ENCODE measurements around the gene SCNN1A. TPM values are rescaled to one million over a fixed set of nuclear protein-coding genes. Genes with fewer than 3 reads are reported as not detected.
A peak's percentile ranks its signal among the peaks of the same experiment; 100 is the strongest.

Gene SCNN1A
- total RNA-seq, 2 experiments from 2014 or later: 0.17 to 0.26 TPM

DNA sequence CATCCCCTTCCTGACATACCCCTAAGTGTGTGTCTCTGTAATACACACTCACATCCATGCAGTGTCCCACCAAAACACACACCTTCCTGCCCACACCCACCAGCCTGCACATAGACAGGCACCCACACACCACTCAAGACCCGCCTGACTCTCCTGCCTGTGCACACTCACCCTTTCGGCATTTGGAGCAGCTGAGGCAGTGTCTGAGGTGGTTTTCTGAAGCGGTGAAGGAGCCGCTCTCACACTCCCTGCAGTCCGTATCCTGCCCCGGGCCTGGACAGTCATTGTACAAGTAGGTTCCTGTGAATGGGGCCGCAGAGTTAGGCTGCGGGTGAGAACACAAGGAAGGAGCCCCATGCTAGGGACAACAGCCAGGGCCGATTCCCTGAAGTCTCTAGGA, 41.8 kb downstream of the SCNN1A start:
- POLR2A ChIA-PET: interaction anchor here (1.4 kb wide), 1 partner anchor 11 kb away, joined by 3 read pairs; no protein-coding TSS in a partner anchor
- CTCF ChIA-PET: interaction anchor here (1.0 to 4.6 kb wide), 3 partner anchors 11 to 204 kb away, joined by 4 to 43 read pairs (median 26); no protein-coding TSS in a partner anchor
- H3K9me3 Mint-ChIP-seq: no peaks in the 10 kb centered on the region
- peaks cover 46% of the 10 kb centered on the region for H3K36me3 Mint-ChIP-seq
- H3K4me3 Mint-ChIP-seq: no peak overlapping the region
- H3K27ac Mint-ChIP-seq: peak overlapping the region; percentile 81
- intact Hi-C loops (cut with micrococcal nuclease): no loop called here
- no peaks in the 10 kb centered on the region for H3K27me3 Mint-ChIP-seq
- DNase-seq: peak; percentile 35
- peaks cover 20% of the 10 kb centered on the region for H3K4me1 Mint-ChIP-seq (ENCODE audit: low read depth)

DNA sequence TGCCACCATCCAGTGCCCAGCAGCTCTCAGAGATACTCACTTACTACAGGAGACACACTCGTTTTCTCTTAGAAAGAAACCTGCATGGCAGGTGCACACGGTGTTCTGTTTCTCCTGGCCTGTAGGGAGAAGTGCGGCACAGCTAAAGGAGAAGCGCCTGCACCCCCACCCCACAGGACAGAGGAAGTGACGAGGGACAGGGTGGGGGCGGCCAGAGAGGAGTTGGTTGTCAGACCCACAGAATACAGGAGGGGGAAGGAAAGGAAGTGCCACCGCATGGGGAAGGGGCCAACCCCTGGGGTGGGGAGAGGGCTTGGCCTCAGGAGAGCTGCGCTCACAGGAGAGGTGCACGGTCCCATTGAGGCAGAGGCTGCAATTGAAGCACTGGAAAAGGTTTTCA, 42.3 kb downstream of the SCNN1A start:
- Mint-ChIP-seq H3K4me3 (no peak overlapping the region), H3K9me3 (no peaks in the 10 kb centered on the region), H3K27me3 (no peaks in the 10 kb centered on the region), H3K27ac (peak overlapping the region; percentile 81), H3K4me1 (ENCODE audit: low read depth) (peaks cover 20% of the 10 kb centered on the region), H3K36me3 (peaks cover 46% of the 10 kb centered on the region)
- POLR2A ChIA-PET: interaction anchor here (1.4 kb wide), 1 partner anchor 10 kb away, joined by 3 read pairs; no protein-coding TSS in a partner anchor
- DNase-seq: peak; percentile 40
- intact Hi-C loops (cut with micrococcal nuclease): no loop called here
- CTCF ChIA-PET: interaction anchor here (0.9 to 1.0 kb wide), 2 partner anchors 12 to 35 kb away, joined by 3 to 4 read pairs; no protein-coding TSS in a partner anchor

DNA sequence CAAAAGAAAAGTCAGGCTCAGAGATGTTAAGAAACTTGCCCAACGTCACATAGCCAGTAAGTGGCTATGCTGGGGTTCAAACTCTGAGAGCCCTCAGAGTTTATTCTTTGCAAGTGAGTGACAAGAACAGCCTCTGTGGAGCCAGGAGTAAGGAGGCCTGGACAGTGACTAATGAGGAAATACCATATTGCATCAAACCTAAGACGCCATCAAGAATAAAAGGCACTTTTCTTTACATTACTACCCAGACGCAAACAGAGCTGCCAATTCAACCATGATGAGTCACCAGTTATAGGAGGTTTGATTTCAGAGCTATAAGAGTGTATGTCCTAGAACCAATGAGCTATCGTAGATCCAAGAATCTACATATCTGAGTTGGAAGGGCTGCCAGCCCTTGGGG, 42.9 kb downstream of the SCNN1A start:
- Mint-ChIP-seq H3K27ac (peak overlapping the region; percentile 81), H3K36me3 (peaks cover 46% of the 10 kb centered on the region), H3K4me3 (no peak overlapping the region), H3K27me3 (no peaks in the 10 kb centered on the region), H3K9me3 (no peaks in the 10 kb centered on the region), H3K4me1 (ENCODE audit: low read depth) (peaks cover 20% of the 10 kb centered on the region)
- POLR2A ChIA-PET: interaction anchor here (1.4 kb wide), 1 partner anchor 10 kb away, joined by 3 read pairs; no protein-coding TSS in a partner anchor
- intact Hi-C loops (cut with micrococcal nuclease): no loop called here
- no peak for DNase-seq
- CTCF ChIA-PET: interaction anchor here (0.9 to 1.0 kb wide), 2 partner anchors 13 to 35 kb away, joined by 3 to 4 read pairs; no protein-coding TSS in a partner anchor

DNA sequence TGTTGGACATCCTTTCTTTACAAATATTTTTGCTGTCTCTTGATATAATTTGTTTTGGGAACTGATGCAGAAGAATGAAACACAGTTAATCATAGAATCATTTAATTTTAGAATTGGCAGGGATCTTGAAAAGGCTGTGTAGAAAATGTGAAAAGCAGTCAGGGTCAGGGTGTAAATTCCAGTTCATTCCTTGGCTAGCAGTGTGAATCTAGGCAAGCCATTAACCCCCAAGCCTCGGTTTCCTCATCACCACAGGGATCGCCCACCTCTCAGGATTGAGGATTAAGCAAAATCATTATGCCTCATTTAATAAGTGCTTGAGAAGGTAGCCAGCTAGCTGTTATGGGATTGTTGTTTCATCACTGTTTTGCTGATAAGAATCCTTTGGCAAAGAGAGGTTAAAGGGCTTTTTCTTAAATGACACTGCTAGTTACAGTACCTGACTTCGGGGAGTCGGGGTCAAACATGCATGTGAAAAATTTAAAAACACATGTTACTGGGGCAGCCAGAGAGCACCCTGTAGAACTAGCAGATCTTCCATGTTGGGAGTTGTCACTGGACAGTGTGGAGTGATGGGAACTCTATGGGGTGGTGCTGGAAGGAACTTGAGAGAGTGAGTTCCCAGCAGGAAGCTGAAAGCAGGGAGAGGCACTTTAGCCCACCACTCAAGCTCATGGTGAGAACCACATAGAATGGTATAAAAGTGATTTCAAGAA, 44.2 kb downstream of the SCNN1A start:
- intact Hi-C loops (cut with micrococcal nuclease): no loop called here
- no peaks in the 10 kb centered on the region for H3K9me3 Mint-ChIP-seq
- CTCF ChIA-PET: interaction anchor here (1.5 kb wide), 1 partner anchor 8 kb away, joined by 9 read pairs; no protein-coding TSS in a partner anchor
- peaks cover 20% of the 10 kb centered on the region for H3K4me1 Mint-ChIP-seq (ENCODE audit: low read depth)
- no peaks in the 10 kb centered on the region for H3K27me3 Mint-ChIP-seq
- POLR2A ChIA-PET: no interaction called here
- H3K4me3 Mint-ChIP-seq: no peak overlapping the region
- no peak for DNase-seq
- peaks cover 46% of the 10 kb centered on the region for H3K36me3 Mint-ChIP-seq
- peak overlapping the region; percentile 38 for H3K27ac Mint-ChIP-seq

DNA sequence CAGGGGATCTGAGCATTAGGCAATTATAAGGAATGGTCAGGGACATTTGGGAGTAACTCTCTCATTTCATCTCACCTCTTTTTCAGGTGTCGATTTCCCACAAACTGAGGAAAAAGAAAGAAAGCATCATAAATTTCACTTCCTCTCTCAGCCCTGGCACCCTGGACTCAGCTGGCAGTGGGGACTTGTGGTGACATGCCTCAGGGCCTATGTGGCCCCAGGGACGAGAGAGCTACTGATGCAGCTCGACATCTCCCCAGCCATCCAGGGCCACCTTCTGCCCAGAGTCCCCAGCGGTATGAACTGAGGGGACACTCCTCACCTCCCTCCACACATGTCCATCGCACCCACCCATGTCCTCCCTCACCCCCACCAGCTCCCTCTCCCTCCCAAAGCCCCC, 45.2 kb downstream of the SCNN1A start:
- CTCF ChIA-PET: interaction anchor here (0.9 to 1.1 kb wide), 2 partner anchors 9 to 33 kb away, joined by 3 read pairs; no protein-coding TSS in a partner anchor
- no peak overlapping the region for H3K4me3 Mint-ChIP-seq
- intact Hi-C loops (cut with micrococcal nuclease): no loop called here
- H3K4me1 Mint-ChIP-seq (ENCODE audit: low read depth): peaks cover 24% of the 10 kb centered on the region
- no peaks in the 10 kb centered on the region for H3K27me3 Mint-ChIP-seq
- H3K36me3 Mint-ChIP-seq: peaks cover 43% of the 10 kb centered on the region
- POLR2A ChIA-PET: interaction anchor here (0.5 kb wide), 1 partner anchor 72 kb away, joined by 4 read pairs; no protein-coding TSS in a partner anchor
- H3K27ac Mint-ChIP-seq: no peak overlapping the region
- no peaks in the 10 kb centered on the region for H3K9me3 Mint-ChIP-seq
- DNase-seq: no peak

DNA sequence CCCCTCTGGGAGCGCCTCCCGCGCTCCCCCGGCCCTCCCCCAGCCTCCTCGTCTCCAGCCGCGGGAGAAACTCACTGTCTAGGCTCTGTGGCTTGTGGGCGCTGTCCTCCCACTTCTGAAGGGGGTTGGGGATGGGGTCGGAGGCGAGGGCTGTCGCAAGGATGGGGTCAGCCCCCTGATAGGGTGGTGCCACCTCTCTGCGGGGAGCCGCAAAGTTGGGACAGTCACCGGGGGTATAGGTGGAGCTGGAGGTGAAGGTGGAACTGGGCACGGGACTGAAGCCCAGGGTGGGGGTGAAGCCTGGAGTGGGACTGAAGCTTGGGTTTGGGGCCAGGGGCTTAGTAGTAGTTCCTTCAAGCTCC, 45.7 kb downstream of the SCNN1A start:
- DNase-seq: no peak
- Mint-ChIP-seq H3K4me1 (ENCODE audit: low read depth) (peaks cover 29% of the 10 kb centered on the region), H3K36me3 (peaks cover 39% of the 10 kb centered on the region), H3K27me3 (no peaks in the 10 kb centered on the region), H3K27ac (no peak overlapping the region), H3K9me3 (no peaks in the 10 kb centered on the region), H3K4me3 (no peak overlapping the region)
- ChIA-PET CTCF (interaction anchor here (0.9 to 1.1 kb wide), 2 partner anchors 9 to 33 kb away, joined by 3 read pairs; no protein-coding TSS in a partner anchor), POLR2A (interaction anchor here (0.5 kb wide), 1 partner anchor 73 kb away, joined by 4 read pairs; no protein-coding TSS in a partner anchor)
- intact Hi-C loops (cut with micrococcal nuclease): no loop called here

DNA sequence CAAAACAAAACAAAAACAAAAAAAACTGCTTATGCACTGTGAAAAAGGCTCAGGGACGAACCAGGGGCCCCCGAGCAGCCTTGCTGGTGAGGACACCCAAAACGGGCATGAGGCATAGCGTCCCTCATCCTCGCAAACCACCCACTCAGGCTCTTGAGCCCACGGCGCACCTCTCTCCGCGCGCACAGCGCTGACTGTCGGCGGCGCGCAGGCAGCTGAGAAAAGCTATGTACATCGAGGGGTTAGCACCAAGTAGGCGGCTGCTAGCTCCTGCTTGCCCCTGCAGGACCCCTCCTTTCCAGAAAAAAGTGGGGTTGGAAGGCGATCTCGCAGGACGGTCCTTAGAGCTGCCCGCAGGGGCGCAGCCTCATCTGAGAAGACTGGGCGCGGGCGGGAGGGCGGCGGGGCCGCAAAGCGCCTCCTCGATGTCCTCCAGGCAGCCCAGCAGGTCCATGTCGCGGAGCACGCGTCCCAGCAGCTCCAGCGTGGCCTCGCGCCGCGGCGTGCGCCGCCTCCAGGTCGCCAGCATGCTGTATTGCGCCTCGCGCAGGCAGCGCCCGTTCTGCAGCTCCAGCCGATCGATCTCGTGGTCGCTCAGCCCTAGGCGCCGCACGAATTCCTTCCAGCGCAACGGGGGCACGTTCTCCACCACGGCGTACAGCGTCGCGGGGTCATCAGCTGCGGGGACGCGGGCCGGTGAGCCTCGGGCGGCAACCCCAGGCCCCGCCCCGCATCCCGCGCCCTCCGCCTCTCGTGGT, 46.2 kb downstream of the SCNN1A start:
- Mint-ChIP-seq H3K36me3 (peaks cover 36% of the 10 kb centered on the region), H3K27ac (no peak overlapping the region), H3K4me3 (no peak overlapping the region), H3K9me3 (no peaks in the 10 kb centered on the region), H3K27me3 (no peaks in the 10 kb centered on the region), H3K4me1 (ENCODE audit: low read depth) (peaks cover 32% of the 10 kb centered on the region)
- DNase-seq: no peak
- CTCF ChIA-PET: interaction anchor here (1.1 kb wide), 1 partner anchor 10 kb away, joined by 3 read pairs; no protein-coding TSS in a partner anchor
- intact Hi-C loops (cut with micrococcal nuclease): no loop called here
- POLR2A ChIA-PET: no interaction called here

DNA sequence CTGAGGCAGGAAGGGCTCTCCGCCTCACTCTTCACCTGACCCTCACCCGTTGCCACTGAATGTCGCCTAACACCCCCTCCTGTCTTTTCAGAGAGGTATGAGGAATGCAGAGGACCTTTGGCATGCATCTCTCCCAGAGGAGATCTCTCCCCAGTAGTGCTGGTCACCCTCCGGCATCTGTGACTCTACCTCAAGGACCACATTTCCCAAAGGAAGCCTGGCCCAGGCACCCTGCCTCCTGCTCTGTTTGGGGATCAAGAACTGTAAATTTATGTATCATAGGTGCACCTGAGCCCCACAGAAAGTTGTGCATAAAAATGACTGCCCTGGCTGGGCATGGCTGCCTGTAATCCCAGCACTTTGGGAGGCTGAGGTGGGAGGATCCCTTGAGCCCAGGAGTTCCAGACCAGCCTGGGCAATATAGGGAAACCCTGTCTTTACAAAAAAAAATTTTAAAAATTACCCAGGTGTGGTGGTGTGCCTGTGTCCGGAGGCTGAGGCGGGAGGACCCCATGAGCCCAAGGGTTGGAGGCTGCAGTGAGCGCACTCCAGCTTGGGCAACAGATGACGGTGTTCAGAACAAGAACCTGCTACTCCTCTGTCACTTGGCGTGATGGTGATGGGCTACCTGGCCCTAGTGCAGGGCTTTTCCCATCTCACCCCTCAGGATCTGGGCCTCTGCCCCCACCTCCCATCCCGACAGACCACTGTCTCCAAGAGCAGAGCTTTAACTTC, 47.2 kb downstream of the SCNN1A start:
- intact Hi-C loops (cut with micrococcal nuclease): no loop called here
- H3K4me3 Mint-ChIP-seq: no peak overlapping the region
- H3K4me1 Mint-ChIP-seq (ENCODE audit: low read depth): peaks cover 32% of the 10 kb centered on the region
- no peak overlapping the region for H3K27ac Mint-ChIP-seq
- no peaks in the 10 kb centered on the region for H3K9me3 Mint-ChIP-seq
- H3K27me3 Mint-ChIP-seq: no peaks in the 10 kb centered on the region
- H3K36me3 Mint-ChIP-seq: peaks cover 27% of the 10 kb centered on the region
- no peak for DNase-seq
- ChIA-PET POLR2A (no interaction called here), CTCF (interaction anchor here (0.9 kb wide), 1 partner anchor 137 kb away, joined by 3 read pairs; no protein-coding TSS in a partner anchor)

DNA sequence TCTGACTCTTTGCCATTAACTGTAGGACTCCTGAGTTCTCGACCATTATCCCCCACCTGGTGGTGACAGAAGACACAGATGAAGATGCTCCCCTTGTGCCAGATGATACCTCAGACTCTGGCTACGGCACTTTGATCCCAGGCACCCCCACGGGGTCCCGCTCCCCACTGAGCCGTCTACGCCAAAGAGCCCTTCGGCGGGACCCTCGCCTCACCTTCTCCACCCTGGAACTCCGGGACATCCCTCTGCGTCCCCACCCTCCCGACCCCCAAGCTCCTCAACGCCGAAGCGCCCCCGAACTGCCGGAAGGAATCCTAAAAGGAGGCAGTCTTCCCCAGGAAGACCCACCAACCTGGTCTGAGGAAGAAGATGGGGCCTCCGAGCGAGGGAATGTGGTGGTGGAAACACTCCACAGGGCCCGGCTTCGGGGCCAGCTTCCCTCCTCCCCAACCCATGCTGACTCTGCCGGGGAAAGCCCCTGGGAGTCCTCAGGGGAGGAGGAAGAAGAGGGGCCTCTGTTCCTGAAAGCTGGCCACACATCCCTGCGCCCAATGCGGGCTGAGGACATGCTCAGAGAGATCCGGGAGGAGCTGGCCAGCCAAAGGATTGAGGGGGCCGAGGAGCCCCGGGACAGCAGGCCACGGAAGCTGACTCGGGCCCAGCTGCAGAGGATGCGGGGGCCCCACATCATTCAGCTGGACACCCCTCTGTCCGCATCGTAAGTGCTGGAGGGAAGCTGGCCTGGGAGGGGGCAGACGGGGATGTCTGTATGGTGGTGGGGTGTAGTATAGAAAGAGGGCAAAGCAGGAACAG, 47.9 kb downstream of the SCNN1A start:
- peaks cover 29% of the 10 kb centered on the region for H3K4me1 Mint-ChIP-seq (ENCODE audit: low read depth)
- no peak overlapping the region for H3K27ac Mint-ChIP-seq

DNA sequence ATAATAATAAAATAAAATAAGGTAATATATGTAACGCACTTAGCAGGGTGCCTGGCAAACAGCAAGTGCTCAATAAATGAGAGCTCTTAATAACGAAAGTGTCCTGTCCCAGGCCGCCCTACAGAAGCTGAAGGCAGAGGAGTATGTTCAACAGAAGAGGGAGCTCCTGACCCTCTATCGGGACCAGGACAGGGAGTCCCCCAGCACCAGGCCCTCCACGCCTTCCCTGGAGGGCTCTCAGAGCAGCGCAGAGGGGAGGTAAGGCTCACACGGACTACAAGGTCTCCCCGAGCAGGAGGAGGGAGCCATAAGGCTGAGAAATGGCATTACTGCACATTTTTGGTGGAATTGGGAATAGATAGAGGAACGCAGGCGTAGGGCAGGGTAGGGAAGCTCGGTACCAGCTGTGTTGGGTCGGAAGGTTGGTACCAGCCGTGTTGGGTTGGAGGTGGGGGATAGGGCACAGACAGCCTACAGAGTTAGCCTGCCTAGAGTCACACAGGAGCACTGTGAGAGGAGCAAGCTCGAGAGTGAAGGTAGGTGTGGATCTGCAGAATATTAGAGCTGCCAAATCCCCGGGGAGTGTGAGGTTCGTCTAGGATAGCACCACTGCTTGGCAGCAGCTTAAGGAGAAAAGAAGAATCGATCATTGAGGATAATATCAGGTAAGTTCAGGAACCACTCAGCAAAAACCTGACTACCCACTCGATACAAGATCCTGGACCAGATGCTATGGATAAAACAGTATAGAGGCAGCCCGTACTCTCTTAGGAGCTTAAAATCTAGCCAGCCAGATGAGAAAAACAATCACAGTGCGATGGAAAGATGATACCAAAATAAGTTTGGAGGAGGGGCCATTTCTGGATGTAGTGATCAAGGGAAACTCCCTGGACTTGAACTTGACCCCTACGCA, 48.8 kb downstream of the SCNN1A start:
- POLR2A ChIA-PET: interaction anchor here (1.1 to 1.2 kb wide), 2 partner anchors 19 to 37 kb away, joined by 3 to 5 read pairs; no protein-coding TSS in a partner anchor
- H3K4me1 Mint-ChIP-seq (ENCODE audit: low read depth): peaks cover 31% of the 10 kb centered on the region
- intact Hi-C loops (cut with micrococcal nuclease): no loop called here
- no peaks in the 10 kb centered on the region for H3K27me3 Mint-ChIP-seq
- no peak overlapping the region for H3K4me3 Mint-ChIP-seq
- no peak for DNase-seq
- peaks cover 18% of the 10 kb centered on the region for H3K36me3 Mint-ChIP-seq
- no peak overlapping the region for H3K27ac Mint-ChIP-seq
- CTCF ChIA-PET: interaction anchor here (0.6 to 2.0 kb wide), 8 partner anchors 9 to 139 kb away, joined by 3 to 9 read pairs (median 6); no protein-coding TSS in a partner anchor
- no peaks in the 10 kb centered on the region for H3K9me3 Mint-ChIP-seq

More for the DNA sequence above, 47.9 kb downstream of the SCNN1A start:
- CTCF ChIA-PET: interaction anchor here (0.6 to 2.0 kb wide), 6 partner anchors 9 to 138 kb away, joined by 3 to 9 read pairs (median 7); no protein-coding TSS in a partner anchor
- POLR2A ChIA-PET: interaction anchor here (1.1 kb wide), 1 partner anchor 36 kb away, joined by 5 read pairs; no protein-coding TSS in a partner anchor
- no peaks in the 10 kb centered on the region for H3K27me3 Mint-ChIP-seq
- no peaks in the 10 kb centered on the region for H3K9me3 Mint-ChIP-seq
- H3K4me3 Mint-ChIP-seq: no peak overlapping the region
- peaks cover 20% of the 10 kb centered on the region for H3K36me3 Mint-ChIP-seq
- no peak for DNase-seq
- intact Hi-C loops (cut with micrococcal nuclease): no loop called here
